Lower lobe of right lung (tissue), 2 donors: Measurements from ENCODE around the gene ME3. TPM values are rescaled to one million over a fixed set of nuclear protein-coding genes. Genes with fewer than 3 reads are reported as not detected.

Source experiments
- ATAC-seq, 2 donors: fragments of 200-7000 bp; cut with Tn5 transposase; one replicate each; pipeline ENCODE4 v1.9.1; 2020 to 2022; ENCODE audit warnings: mild to moderate bottlenecking in 2 of 2, moderate library complexity in 2 of 2
- DNase-seq: peaks from one replicate; pipeline ENCODE4 v3.0.0-alpha.2; 2020
- H3K27ac ChIP-seq: fragments of 200-600 bp; one replicate; pipeline ENCODE4 v1.8.0; 2022
- H3K27me3 ChIP-seq: fragments of 200-600 bp; one replicate; pipeline ENCODE4 v1.8.0; 2022; ENCODE audit warnings: low read depth
- H3K36me3 ChIP-seq: fragments of 200-600 bp; one replicate; pipeline ENCODE4 v1.8.0; 2022; ENCODE audit warnings: mild to moderate bottlenecking
- H3K4me1 ChIP-seq: fragments of 200-600 bp; one replicate; pipeline ENCODE4 v1.8.0; 2022
- H3K4me3 ChIP-seq: fragments of 200-600 bp; one replicate; pipeline ENCODE4 v1.8.0; 2022; ENCODE audit warnings: mild to moderate bottlenecking
- H3K9me3 ChIP-seq: fragments of 200-600 bp; one replicate; pipeline ENCODE4 v1.8.0; 2022
- intact Hi-C: fragments of 100-400 bp; cut with DNase I; formaldehyde crosslinking; loops from one replicate; pipeline ENCODE4 v1.11.0; 2022
- total RNA-seq: library from RNA; stranded (reverse); fragmentation: NEBNext Ultra II Directional; extraction: Animal tissue kit (Norgen Biotek cat#: 25700); gene quantifications from one replicate; pipeline ENCODE4 v1.2.1, GENCODE V29; 2021
- TF ChIP-seq, protein P1 (sequence below): fragments of 200-600 bp; IDR thresholded peaks from one replicate; pipeline ENCODE4 v1.8.0; 2022; ENCODE audit warnings: antibody characterized with exemption, mild to moderate bottlenecking
- donor health status: DM: no; HTN: yes; CAD: no; lungs with severe emphysema.

Gene ME3
- total RNA-seq, 1 donor from 2014 or later = 18.6 TPM

DNA sequence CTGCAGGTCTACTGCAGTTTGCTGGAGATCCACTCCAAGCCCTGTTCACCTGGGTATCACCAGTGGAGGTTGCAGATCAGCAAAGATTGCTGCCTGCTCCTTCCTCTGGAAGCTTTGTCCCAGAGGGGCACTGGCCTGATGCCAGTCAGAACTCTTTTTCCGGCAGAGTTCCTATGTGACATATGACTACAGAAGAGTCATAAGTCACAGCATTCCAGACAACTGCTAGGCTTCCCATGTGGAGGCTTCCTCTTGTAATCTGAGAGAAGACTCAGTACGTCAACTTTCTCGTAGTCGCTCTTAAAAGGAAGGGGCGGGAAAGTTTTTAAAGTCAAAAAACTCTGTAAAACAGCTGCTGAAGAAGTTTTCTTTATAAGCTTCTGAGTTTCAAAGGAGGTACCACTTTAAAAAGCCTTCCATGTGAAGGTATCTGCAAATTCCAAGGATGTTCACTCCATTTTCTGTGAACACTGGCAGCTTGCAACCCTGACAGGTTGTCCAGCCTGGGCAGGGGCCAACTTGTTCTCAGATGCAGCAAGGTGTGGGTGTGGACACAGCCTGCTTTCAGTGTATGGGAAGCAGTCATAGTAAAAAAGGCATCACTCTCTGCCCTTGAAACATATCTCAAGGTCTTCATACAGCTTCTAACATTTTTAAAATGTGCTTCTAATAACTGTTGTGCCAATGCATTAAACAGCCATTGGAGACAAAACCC is 97.8 kb downstream of the ME3 start:
- no peaks in the 10 kb centered on the region for H3K36me3 ChIP-seq
- H3K27ac ChIP-seq = no peak overlapping the region
- no peak for ATAC-seq
- H3K4me3 ChIP-seq = no peak overlapping the region
- no peak for DNase-seq
- peaks cover 13% of the 10 kb centered on the region for H3K4me1 ChIP-seq
- TF ChIP-seq, protein P1, sequence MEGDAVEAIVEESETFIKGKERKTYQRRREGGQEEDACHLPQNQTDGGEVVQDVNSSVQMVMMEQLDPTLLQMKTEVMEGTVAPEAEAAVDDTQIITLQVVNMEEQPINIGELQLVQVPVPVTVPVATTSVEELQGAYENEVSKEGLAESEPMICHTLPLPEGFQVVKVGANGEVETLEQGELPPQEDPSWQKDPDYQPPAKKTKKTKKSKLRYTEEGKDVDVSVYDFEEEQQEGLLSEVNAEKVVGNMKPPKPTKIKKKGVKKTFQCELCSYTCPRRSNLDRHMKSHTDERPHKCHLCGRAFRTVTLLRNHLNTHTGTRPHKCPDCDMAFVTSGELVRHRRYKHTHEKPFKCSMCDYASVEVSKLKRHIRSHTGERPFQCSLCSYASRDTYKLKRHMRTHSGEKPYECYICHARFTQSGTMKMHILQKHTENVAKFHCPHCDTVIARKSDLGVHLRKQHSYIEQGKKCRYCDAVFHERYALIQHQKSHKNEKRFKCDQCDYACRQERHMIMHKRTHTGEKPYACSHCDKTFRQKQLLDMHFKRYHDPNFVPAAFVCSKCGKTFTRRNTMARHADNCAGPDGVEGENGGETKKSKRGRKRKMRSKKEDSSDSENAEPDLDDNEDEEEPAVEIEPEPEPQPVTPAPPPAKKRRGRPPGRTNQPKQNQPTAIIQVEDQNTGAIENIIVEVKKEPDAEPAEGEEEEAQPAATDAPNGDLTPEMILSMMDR = no peak
- H3K27me3 ChIP-seq = no peaks in the 10 kb centered on the region
- intact Hi-C loops = no loop called here
- H3K9me3 ChIP-seq = no peaks in the 10 kb centered on the region

- Histone ChIP-seq H3K27ac (no peak overlapping the region), H3K9me3 (no peaks in the 10 kb centered on the region), H3K27me3 (no peaks in the 10 kb centered on the region), H3K4me3 (no peak overlapping the region), H3K4me1 (peaks cover 7% of the 10 kb centered on the region), H3K36me3 (no peaks in the 10 kb centered on the region)
- DNase-seq = no peak
- intact Hi-C loops = no loop called here
- ATAC-seq = peak in 1 of 2 donors; percentile 35
- TF ChIP-seq, protein P1 = no peak
Observed at GRCh38 chr11:86571273-86571948, 101.0 kb downstream of the ME3 start.

DNA sequence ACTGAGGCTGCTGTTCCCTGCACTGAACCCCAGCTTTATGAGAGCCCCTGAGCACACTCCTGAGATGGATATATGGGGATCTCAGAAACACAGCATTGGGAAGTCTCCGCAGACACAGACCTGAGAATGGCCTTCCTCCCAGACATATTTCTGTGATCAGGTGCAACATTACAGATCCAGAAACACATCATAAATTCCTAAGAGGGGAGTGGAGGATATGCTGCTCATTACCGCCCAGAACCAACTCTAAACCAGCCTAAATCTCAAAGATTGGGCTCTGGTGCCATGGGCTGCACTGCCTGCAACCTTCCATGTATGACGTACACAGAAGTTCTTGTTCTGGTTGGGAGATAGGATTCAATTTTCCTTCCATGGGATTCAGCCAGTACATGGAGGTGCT is 102.0 kb downstream of the ME3 start:
- TF ChIP-seq, protein P1 = no peak

GRCh38 chr11:86570020-86570419 is 102.4 kb downstream of the ME3 start:
- Histone ChIP-seq H3K4me3 (no peak overlapping the region), H3K27ac (no peak overlapping the region), H3K4me1 (peaks cover 7% of the 10 kb centered on the region), H3K9me3 (no peaks in the 10 kb centered on the region), H3K27me3 (no peaks in the 10 kb centered on the region), H3K36me3 (no peaks in the 10 kb centered on the region)
- TF ChIP-seq, protein P1 = no peak
- ATAC-seq (no peak), DNase-seq (no peak)
- intact Hi-C loops = no loop called here

More for the DNA sequence above, 102.0 kb downstream of the ME3 start:
- Histone ChIP-seq H3K27me3 (no peaks in the 10 kb centered on the region), H3K9me3 (no peaks in the 10 kb centered on the region), H3K4me3 (no peak overlapping the region), H3K4me1 (peaks cover 7% of the 10 kb centered on the region), H3K36me3 (no peaks in the 10 kb centered on the region), H3K27ac (no peak overlapping the region)
- ATAC-seq (no peak), DNase-seq (no peak)
- intact Hi-C loops = no loop called here

GRCh38 chr11:86569109-86569508 is 103.3 kb downstream of the ME3 start:
- no peaks in the 10 kb centered on the region for H3K9me3 ChIP-seq
- H3K27ac ChIP-seq = no peak overlapping the region
- peaks cover 7% of the 10 kb centered on the region for H3K4me1 ChIP-seq
- intact Hi-C loops = no loop called here
- H3K36me3 ChIP-seq = no peaks in the 10 kb centered on the region
- DNase-seq (no peak), ATAC-seq (no peak)
- no peak overlapping the region for H3K4me3 ChIP-seq
- H3K27me3 ChIP-seq = no peaks in the 10 kb centered on the region
- TF ChIP-seq, protein P1 = no peak
